ENCODE results near the gene PHLDA3. TPM values are rescaled to one million over a fixed set of nuclear protein-coding genes. Genes with fewer than 3 reads are reported as not detected.
A peak's percentile ranks its signal among the peaks of the same experiment; 100 is the strongest.

Gene PHLDA3
- total RNA-seq, 1 donor from 2014 or later: 90.0 TPM

DNA sequence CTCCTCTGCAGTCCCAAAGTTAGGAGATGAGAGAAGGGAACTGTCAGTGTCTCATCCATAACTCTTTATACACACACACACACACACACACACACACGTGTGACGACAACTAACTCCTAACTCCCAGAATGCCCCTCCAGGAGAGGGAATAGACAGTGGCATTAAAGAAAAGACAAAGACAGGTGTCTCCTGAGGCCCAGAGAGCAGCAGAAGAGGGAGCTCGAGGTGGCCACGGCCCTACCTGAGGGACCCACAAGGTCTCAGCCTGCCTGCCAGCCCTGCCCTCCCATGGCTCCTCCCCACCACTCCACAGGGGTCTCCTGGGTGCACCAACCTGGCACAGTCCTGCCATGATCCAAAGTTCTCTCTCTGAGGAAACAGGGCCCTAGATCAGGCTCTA is 1.6 kb upstream of the PHLDA3 start:
- ATAC-seq (no peak), DNase-seq (no peak)
- intact Hi-C loops (cut with DNase I): no loop called here
- H3K4me1 ChIP-seq: peaks cover 20% of the 10 kb centered on the region
- no peak overlapping the region for H3K27ac ChIP-seq
- H3K4me3 ChIP-seq: no peak overlapping the region
- peaks cover 7% of the 10 kb centered on the region for H3K36me3 ChIP-seq
- TF ChIP-seq, protein P1, sequence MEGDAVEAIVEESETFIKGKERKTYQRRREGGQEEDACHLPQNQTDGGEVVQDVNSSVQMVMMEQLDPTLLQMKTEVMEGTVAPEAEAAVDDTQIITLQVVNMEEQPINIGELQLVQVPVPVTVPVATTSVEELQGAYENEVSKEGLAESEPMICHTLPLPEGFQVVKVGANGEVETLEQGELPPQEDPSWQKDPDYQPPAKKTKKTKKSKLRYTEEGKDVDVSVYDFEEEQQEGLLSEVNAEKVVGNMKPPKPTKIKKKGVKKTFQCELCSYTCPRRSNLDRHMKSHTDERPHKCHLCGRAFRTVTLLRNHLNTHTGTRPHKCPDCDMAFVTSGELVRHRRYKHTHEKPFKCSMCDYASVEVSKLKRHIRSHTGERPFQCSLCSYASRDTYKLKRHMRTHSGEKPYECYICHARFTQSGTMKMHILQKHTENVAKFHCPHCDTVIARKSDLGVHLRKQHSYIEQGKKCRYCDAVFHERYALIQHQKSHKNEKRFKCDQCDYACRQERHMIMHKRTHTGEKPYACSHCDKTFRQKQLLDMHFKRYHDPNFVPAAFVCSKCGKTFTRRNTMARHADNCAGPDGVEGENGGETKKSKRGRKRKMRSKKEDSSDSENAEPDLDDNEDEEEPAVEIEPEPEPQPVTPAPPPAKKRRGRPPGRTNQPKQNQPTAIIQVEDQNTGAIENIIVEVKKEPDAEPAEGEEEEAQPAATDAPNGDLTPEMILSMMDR (IDR thresholded peaks at IDR 0.05): no peak
- H3K9me3 ChIP-seq: no peaks in the 10 kb centered on the region
- no peaks in the 10 kb centered on the region for H3K27me3 ChIP-seq

DNA sequence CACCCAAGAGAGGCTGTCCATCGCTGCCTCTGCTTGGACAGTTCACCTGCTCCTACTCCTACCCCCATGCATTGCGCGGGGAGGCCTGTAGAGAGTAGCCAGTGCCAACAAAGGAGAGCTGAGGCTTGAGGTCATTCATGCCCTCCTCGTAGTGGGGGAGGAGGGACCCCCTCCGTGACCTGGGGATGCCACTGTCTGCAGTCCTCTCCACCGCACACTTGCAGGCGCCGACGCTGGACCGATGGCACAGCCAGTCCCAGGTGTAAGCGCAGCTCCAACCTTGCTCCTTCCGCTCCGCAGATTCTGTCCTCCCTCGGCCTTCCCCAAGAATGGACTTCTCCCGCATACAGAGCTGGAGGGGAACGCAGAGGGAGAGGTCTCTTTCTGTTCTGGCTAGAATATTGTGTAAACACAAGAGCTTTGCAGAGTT is 672 bp upstream of the PHLDA3 start:
- Histone ChIP-seq H3K4me1 (peaks cover 23% of the 10 kb centered on the region), H3K4me3 (peak overlapping the region; percentile 74), H3K9me3 (no peaks in the 10 kb centered on the region), H3K36me3 (peaks cover 17% of the 10 kb centered on the region), H3K27ac (peak overlapping the region; percentile 94), H3K27me3 (no peaks in the 10 kb centered on the region)
- TF ChIP-seq, protein P1 (IDR thresholded peaks at IDR 0.05): no peak
- intact Hi-C loops (cut with DNase I): no loop called here
- DNase-seq (no peak), ATAC-seq (no peak)

GRCh38 chr1:201468501-201468843 is 516 bp downstream of the PHLDA3 start:
- Histone ChIP-seq H3K27ac (peak overlapping the region; percentile 94), H3K9me3 (no peaks in the 10 kb centered on the region), H3K36me3 (peaks cover 17% of the 10 kb centered on the region), H3K27me3 (no peaks in the 10 kb centered on the region), H3K4me3 (peak overlapping the region; percentile 74), H3K4me1 (peaks cover 23% of the 10 kb centered on the region)
- peak; percentile 32 for ATAC-seq
- peak; percentile 73 for DNase-seq
- TF ChIP-seq, protein P1 (IDR thresholded peaks at IDR 0.05): no peak
- intact Hi-C loops (cut with DNase I): no loop called here

DNA sequence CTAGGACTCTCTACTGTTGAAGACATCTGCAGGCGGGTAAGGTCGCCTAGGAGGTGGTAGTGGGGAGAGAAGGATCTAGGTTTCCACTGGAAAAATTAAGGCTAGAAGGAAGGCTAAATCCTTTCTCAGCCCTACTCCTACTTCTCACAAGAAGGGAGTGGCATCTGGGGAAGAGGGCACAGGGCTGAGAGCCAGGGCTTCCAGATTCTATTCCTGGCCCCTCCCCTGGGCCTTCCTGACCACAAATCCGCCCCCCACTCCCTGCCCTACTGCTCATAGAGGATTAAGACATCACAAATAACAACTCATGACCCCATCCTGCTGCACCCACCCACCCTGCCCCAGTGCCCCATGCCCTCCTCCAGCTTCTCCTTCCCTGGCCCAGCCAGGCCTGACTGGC is 2.5 kb downstream of the PHLDA3 start:
- Histone ChIP-seq H3K36me3 (peaks cover 17% of the 10 kb centered on the region), H3K27ac (peak overlapping the region; percentile 94), H3K4me3 (peak overlapping the region; percentile 74), H3K9me3 (no peaks in the 10 kb centered on the region), H3K27me3 (no peaks in the 10 kb centered on the region), H3K4me1 (peaks cover 41% of the 10 kb centered on the region)
- TF ChIP-seq, protein P1 (IDR thresholded peaks at IDR 0.05): no peak
- intact Hi-C loops (cut with DNase I): no loop called here
- DNase-seq (peak; percentile 81), ATAC-seq (peak; percentile 47)

DNA sequence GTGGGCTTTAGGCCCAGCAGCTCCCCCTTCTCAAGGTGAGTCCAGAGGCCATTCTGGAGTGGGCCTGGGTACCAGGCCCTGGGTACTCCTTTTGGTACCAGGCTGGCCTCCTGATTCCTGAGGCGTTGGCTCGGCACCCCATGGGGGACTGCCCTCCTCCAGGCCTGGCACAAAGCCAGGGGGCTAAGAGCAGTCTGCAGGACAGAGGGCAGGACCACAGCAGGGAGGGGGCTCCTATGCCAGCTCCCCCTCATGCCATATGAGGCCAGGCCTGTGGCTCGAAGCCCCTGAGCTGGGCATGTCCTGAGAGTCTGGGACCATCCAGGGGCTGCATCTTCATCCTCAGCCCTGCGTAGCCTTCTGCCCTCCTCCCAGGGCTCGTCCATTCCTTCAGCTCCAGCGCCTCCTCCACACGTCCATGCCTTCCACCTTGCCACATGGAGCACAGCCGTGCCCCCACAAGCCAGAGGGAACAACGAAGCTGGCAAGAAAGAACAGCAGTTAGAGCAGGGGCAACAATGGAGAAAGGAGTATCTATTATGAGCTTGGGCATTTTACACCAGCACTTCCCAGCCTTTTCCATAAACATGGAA is 3.2 kb downstream of the PHLDA3 start:
- Histone ChIP-seq H3K36me3 (peaks cover 17% of the 10 kb centered on the region), H3K27me3 (no peaks in the 10 kb centered on the region), H3K4me3 (peak overlapping the region; percentile 74), H3K4me1 (peaks cover 48% of the 10 kb centered on the region), H3K27ac (no peak overlapping the region), H3K9me3 (no peaks in the 10 kb centered on the region)
- TF ChIP-seq, protein P1 (IDR thresholded peaks at IDR 0.05): no peak
- no peak for DNase-seq
- no peak for ATAC-seq
- intact Hi-C loops (cut with DNase I): no loop called here

Data from upper lobe of right lung (tissue), 1 donor.